NCI-H1694 treated with DMSO at 0.1 percent for 48 hours (cell line): ENCODE data around the gene C1QTNF2.

ENCODE experiments used
- DNase-seq: peaks from one replicate; lab custom pipeline; 2025; lab: John Stamatoyannopoulos, UW

Gene C1QTNF2

GRCh38 chr5:160298189-160298588 lies 72.2 kb downstream of the C1QTNF2 start:
- no peak for DNase-seq

GRCh38 chr5:160297776-160298175 lies 72.7 kb downstream of the C1QTNF2 start:
- DNase-seq, result no peak
